HepG2 (cell line): ENCODE results near the gene PRR36. TPM values are rescaled to one million over a fixed set of nuclear protein-coding genes. Genes with fewer than 3 reads are reported as not detected.

ENCODE experiments used
- AKAP8 ChIP-seq: sonication (generic); formaldehyde crosslinking; IDR thresholded peaks from 2 replicates; pipeline ENCODE4 v1.5.1; 2020; ENCODE audit warnings: mild to moderate bottlenecking, missing genetic modification reagents
- BRD4 ChIP-seq: sonication (generic); formaldehyde crosslinking; IDR thresholded peaks from 2 replicates; pipeline ENCODE4 v1.4.0; 2020; ENCODE audit warnings: missing genetic modification reagents
- CCDC6 ChIP-seq: sonication (generic); formaldehyde crosslinking; IDR thresholded peaks from 2 replicates; pipeline ENCODE4 v1.8.1; 2022; ENCODE audit warnings: mild to moderate bottlenecking, missing genetic modification reagents, moderate library complexity
- DNMT1 ChIP-seq: sonication (generic); formaldehyde crosslinking; IDR thresholded peaks from 2 replicates; pipeline ENCODE4 v1.5.1; 2020; ENCODE audit warnings: mild to moderate bottlenecking, missing genetic modification reagents
- EED ChIP-seq: sonication (generic); formaldehyde crosslinking; IDR thresholded peaks from 2 replicates; pipeline ENCODE4 v1.5.0; 2020; ENCODE audit warnings: mild to moderate bottlenecking, missing genetic modification reagents
- GABPA ChIP-seq, 2 experiments: IDR thresholded peaks; 2 replicates each; pipeline ENCODE4 v1.6.1; 2011 to 2016; ENCODE audit warnings: low read depth in 2 of 2, low read length in 1 of 2, missing biosample characterization in 1 of 2, missing genetic modification characterization in 1 of 2
- HMG20A ChIP-seq: IDR thresholded peaks from 2 replicates; pipeline ENCODE4 v1.6.1; 2016; ENCODE audit warnings: borderline replicate concordance
- MIXL1 ChIP-seq: IDR thresholded peaks from 2 replicates; pipeline ENCODE4 v1.6.1; 2016
- PRMT3 ChIP-seq: sonication (generic); formaldehyde crosslinking; IDR thresholded peaks from 2 replicates; pipeline ENCODE4 v1.8.1; 2022; ENCODE audit warnings: low read depth, mild to moderate bottlenecking, moderate library complexity, missing genetic modification reagents, borderline replicate concordance
- RBFOX2 ChIP-seq: fragments of 200-400 bp; formaldehyde crosslinking; IDR thresholded peaks from 2 replicates; pipeline ENCODE4 v1.6.1; 2017; ENCODE audit warnings: low read depth, mild to moderate bottlenecking, low read length
- RFXANK ChIP-seq: IDR thresholded peaks from 2 replicates; pipeline ENCODE4 v1.6.1; 2016
- SALL1 ChIP-seq: sonication (generic); formaldehyde crosslinking; IDR thresholded peaks from 2 replicates; pipeline ENCODE4 v1.8.0; 2022; ENCODE audit warnings: mild to moderate bottlenecking, missing genetic modification reagents
- SIN3A ChIP-seq: IDR thresholded peaks from 2 replicates; pipeline ENCODE4 v1.6.1; 2011; ENCODE audit warnings: low read depth, mild to moderate bottlenecking, control low read depth, low read length, borderline replicate concordance
- SP1 ChIP-seq, 2 experiments: fragments of 450-650 bp in 1 of 2; sonication (generic) in 1 of 2; formaldehyde crosslinking in 1 of 2; IDR thresholded peaks; 2 replicates each; pipeline versions ENCODE4 v1.4.0 to v1.6.1; 2016 to 2020; ENCODE audit warnings: missing genetic modification reagents in 1 of 2
- ZFP36 ChIP-seq: fragments of 150-350 bp; IDR thresholded peaks from 2 replicates; pipeline ENCODE4 v1.6.1; 2018; ENCODE audit warnings: borderline replicate concordance, low read length, low read depth; ENCODE audit not compliant: partially characterized antibody
- ZNF496 ChIP-seq: sonication (generic); formaldehyde crosslinking; IDR thresholded peaks from 2 replicates; pipeline ENCODE4 v1.8.1; 2023; ENCODE audit warnings: mild to moderate bottlenecking, moderate library complexity, missing genetic modification reagents; ENCODE audit not compliant: insufficient replicate concordance
- ZNF720 ChIP-seq: sonication (generic); formaldehyde crosslinking; IDR thresholded peaks from 2 replicates; pipeline ENCODE4 v1.4.0; 2020; ENCODE audit warnings: missing genetic modification reagents
- polyA plus RNA-seq, 8 experiments: library from polyadenylated mRNA; depleted of rRNA in 3 of 8; stranded (reverse) in 7 of 8; unstranded in 1 of 8; fragments of >200 nt; fragmentation: Illumina TruSeq in 4 of 8; extraction: Trizol in 4 of 8; gene quantifications; 2 replicates each; pipeline versions ENCODE4 v1.2.1 to v1.2.3, GENCODE V29; 2011 to 2016; ENCODE audit warnings: low read depth in 4 of 8, missing spikeins in 1 of 8, mixed read lengths in 1 of 8; ENCODE audit not compliant: insufficient read depth in 1 of 8
- total RNA-seq, 5 experiments: library from RNA; depleted of rRNA; stranded (reverse); fragments of >200 nt; fragmentation: Illumina TruSeq; extraction: Trizol; gene quantifications; 2 replicates each; pipeline ENCODE4 v1.2.3, GENCODE V29; 2016; ENCODE audit warnings: low read depth in 1 of 5
- TF ChIP-seq, protein P1 (sequence below): sonication (generic); formaldehyde crosslinking; IDR thresholded peaks from 2 replicates; pipeline ENCODE4 v1.4.0; 2020; ENCODE audit warnings: mild to moderate bottlenecking, missing genetic modification reagents
- TF ChIP-seq, protein P2 (sequence below): sonication (generic); formaldehyde crosslinking; IDR thresholded peaks from 2 replicates; pipeline ENCODE4 v1.8.0; 2022; ENCODE audit warnings: mild to moderate bottlenecking, missing genetic modification reagents
- TF ChIP-seq, protein P3 (sequence below): IDR thresholded peaks from 2 replicates; pipeline ENCODE4 v1.6.1; 2016; ENCODE audit warnings: low read depth, control low read depth
- TF ChIP-seq, protein P4 (sequence below): sonication (generic); formaldehyde crosslinking; IDR thresholded peaks from 2 replicates; pipeline ENCODE4 v1.4.0; 2020; ENCODE audit warnings: missing genetic modification reagents
- TF ChIP-seq, protein P5 (sequence below): sonication (generic); formaldehyde crosslinking; IDR thresholded peaks from 2 replicates; pipeline ENCODE4 v1.9.0; 2021; ENCODE audit warnings: missing genetic modification reagents, mild to moderate bottlenecking, borderline replicate concordance

Gene PRR36
- total and polyA plus RNA-seq, 2 of the 13 experiments (the other 11 are each of a cell fraction or from before 2014, with no cell fraction given), result 0.07 to 0.17 TPM

DNA sequence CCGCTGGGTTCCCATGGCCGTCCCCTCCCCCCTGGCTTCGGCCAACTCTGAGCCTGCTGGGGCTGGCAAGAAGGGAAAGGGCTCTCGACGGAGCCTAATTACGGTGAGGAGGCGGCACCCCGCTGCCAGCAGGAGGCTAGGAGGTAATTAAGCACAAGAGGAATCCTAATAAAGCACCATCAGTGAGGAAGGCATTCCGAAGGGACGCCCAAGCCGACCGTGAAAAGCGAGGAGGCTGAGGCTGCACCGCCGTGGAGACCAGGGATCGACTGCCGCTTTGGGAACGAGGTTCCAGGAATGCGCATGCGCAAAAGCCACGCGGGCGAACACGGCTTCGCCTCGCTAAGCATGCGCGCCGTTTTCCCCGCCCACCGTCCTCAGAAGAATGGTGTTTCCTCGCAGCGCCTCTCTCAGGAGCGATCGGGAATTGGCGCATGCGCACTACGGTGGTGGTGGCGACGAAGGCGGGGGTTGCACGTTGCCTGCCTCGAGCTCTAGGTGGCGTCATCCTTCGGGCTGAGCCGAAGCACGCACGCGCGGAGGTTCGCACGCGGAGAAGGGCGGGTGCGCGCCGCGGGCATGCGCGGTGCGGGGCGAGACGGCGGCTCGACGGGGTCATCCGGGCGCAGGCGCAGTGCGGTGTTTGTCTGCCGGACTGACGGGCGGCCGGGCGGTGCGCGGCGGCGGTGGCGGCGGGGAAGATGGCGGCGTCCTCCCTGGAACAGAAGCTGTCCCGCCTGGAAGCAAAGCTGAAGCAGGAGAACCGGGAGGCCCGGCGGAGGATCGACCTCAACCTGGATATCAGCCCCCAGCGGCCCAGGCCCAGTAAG lies 29.3 kb upstream of the PRR36 start, which contains the start of gene MAP2K7 (continued):
- TF ChIP-seq AKAP8 (CRISPR knock-in tag) (peak; percentile 72; the same call in 1 of the 2 replicates), HMG20A (CRISPR knock-in tag) (no peak), MIXL1 (CRISPR knock-in tag) (peak; percentile 72), BRD4 (peak; percentile 57), ZNF496 (CRISPR knock-in tag) (no peak), ZNF720 (CRISPR knock-in tag) (no peak), DNMT1 (CRISPR knock-in tag) (0 out of 2 replicates have a peak, but pooled peaks have one; percentile 78), RFXANK (CRISPR knock-in tag) (peak; percentile 83; the same call in 1 of the 2 replicates), GABPA (IDR thresholded peaks at IDR 0.05; ENCODE audit: low read depth, low read length) (no peak), GABPA (CRISPR knock-in tag; IDR thresholded peaks at IDR 0.05; ENCODE audit: low read depth) (0 out of 2 replicates have a peak, but pooled peaks have one; percentile 0), ZFP36 (no peak), SALL1 (CRISPR knock-in tag) (no peak; the same call in none of the 2 replicates), CCDC6 (CRISPR knock-in tag) (peak; percentile 84; the same call in 1 of the 2 replicates), SP1 (IDR thresholded peaks at IDR 0.05) (no peak), SP1 (CRISPR knock-in tag; IDR thresholded peaks at IDR 0.05) (peak; percentile 83), EED (CRISPR knock-in tag) (no peak; the same call in 1 of the 2 replicates), PRMT3 (peak; percentile 31; the same call in 1 of the 2 replicates), SIN3A (no peak; the same call in 1 of the 2 replicates), RBFOX2 (peak; percentile 94)
- TF ChIP-seq, protein P1, sequence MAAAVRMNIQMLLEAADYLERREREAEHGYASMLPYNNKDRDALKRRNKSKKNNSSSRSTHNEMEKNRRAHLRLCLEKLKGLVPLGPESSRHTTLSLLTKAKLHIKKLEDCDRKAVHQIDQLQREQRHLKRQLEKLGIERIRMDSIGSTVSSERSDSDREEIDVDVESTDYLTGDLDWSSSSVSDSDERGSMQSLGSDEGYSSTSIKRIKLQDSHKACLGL, result no peak
- TF ChIP-seq, protein P2, sequence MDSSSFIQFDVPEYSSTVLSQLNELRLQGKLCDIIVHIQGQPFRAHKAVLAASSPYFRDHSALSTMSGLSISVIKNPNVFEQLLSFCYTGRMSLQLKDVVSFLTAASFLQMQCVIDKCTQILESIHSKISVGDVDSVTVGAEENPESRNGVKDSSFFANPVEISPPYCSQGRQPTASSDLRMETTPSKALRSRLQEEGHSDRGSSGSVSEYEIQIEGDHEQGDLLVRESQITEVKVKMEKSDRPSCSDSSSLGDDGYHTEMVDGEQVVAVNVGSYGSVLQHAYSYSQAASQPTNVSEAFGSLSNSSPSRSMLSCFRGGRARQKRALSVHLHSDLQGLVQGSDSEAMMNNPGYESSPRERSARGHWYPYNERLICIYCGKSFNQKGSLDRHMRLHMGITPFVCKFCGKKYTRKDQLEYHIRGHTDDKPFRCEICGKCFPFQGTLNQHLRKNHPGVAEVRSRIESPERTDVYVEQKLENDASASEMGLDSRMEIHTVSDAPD (CRISPR knock-in tag), result no peak
- TF ChIP-seq, protein P3, sequence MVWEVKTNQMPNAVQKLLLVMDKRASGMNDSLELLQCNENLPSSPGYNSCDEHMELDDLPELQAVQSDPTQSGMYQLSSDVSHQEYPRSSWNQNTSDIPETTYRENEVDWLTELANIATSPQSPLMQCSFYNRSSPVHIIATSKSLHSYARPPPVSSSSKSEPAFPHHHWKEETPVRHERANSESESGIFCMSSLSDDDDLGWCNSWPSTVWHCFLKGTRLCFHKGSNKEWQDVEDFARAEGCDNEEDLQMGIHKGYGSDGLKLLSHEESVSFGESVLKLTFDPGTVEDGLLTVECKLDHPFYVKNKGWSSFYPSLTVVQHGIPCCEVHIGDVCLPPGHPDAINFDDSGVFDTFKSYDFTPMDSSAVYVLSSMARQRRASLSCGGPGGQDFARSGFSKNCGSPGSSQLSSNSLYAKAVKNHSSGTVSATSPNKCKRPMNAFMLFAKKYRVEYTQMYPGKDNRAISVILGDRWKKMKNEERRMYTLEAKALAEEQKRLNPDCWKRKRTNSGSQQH (CRISPR knock-in tag), result peak; percentile 19; the same call in 1 of the 2 replicates
- TF ChIP-seq, protein P4, sequence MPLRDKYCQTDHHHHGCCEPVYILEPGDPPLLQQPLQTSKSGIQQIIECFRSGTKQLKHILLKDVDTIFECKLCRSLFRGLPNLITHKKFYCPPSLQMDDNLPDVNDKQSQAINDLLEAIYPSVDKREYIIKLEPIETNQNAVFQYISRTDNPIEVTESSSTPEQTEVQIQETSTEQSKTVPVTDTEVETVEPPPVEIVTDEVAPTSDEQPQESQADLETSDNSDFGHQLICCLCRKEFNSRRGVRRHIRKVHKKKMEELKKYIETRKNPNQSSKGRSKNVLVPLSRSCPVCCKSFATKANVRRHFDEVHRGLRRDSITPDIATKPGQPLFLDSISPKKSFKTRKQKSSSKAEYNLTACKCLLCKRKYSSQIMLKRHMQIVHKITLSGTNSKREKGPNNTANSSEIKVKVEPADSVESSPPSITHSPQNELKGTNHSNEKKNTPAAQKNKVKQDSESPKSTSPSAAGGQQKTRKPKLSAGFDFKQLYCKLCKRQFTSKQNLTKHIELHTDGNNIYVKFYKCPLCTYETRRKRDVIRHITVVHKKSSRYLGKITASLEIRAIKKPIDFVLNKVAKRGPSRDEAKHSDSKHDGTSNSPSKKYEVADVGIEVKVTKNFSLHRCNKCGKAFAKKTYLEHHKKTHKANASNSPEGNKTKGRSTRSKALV (CRISPR knock-in tag), result peak; percentile 68; the same call in 1 of the 2 replicates
- TF ChIP-seq, protein P5, sequence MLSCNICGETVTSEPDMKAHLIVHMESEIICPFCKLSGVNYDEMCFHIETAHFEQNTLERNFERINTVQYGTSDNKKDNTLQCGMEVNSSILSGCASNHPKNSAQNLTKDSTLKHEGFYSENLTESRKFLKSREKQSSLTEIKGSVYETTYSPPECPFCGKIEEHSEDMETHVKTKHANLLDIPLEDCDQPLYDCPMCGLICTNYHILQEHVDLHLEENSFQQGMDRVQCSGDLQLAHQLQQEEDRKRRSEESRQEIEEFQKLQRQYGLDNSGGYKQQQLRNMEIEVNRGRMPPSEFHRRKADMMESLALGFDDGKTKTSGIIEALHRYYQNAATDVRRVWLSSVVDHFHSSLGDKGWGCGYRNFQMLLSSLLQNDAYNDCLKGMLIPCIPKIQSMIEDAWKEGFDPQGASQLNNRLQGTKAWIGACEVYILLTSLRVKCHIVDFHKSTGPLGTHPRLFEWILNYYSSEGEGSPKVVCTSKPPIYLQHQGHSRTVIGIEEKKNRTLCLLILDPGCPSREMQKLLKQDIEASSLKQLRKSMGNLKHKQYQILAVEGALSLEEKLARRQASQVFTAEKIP (CRISPR knock-in tag), result no peak
